SK-N-SH (cell line): ENCODE data around the gene UMODL1. TPM values are rescaled to one million over a fixed set of nuclear protein-coding genes. Genes with fewer than 3 reads are reported as not detected.

ENCODE experiments used
- CTCF ChIA-PET: fragments of 300-600, 350-600 bp; formaldehyde crosslinking; extraction: SDS; loops from one replicate; lab custom pipeline; 2021; lab: Yijun Ruan, JAX
- POLR2A ChIA-PET: fragments of 350-600 bp; sonication (Branson Sonifier 250); formaldehyde crosslinking; extraction: SDS; loops from one replicate; lab custom pipeline; 2020; ENCODE audit warnings: antibody characterized with exemption, inconsistent platforms; lab: Yijun Ruan, JAX
- DNase-seq: peaks from one replicate; pipeline ENCODE4 v3.0.0; 2012
- H2AFZ ChIP-seq: fragments of 200-600 bp; sonication (generic); 2 replicates; pipeline ENCODE4 v1.8.1; 2016; ENCODE audit warnings: antibody characterized with exemption, mild to moderate bottlenecking, low read depth
- H3F3A ChIP-seq: fragments of 200-600 bp; sonication (generic); replicated peaks from 2 replicates; pipeline ENCODE3; 2016; ENCODE audit warnings: antibody characterized with exemption, mild to moderate bottlenecking; ENCODE audit not compliant: insufficient read depth
- H3K27ac ChIP-seq, 2 experiments: fragments of 200-500 bp in 1 of 2; fragments of 200-600 bp in 1 of 2; sonication (Bioruptor generic) in 1 of 2; sonication (generic), shearing (Covaris generic) in 1 of 2; 2 replicates each; pipeline versions ENCODE4 v1.5.1 to v1.6.1; 2014 to 2016; ENCODE audit warnings: low read depth in 2 of 2, inconsistent platforms in 1 of 2, low read length in 1 of 2, mild to moderate bottlenecking in 1 of 2, mixed read lengths in 1 of 2
- H3K27me3 ChIP-seq: fragments of 200-600 bp; sonication (generic), shearing (Covaris generic); 2 replicates; pipeline ENCODE4 v1.6.1; 2016; ENCODE audit warnings: mixed run types; ENCODE audit not compliant: insufficient read depth
- H3K36me3 ChIP-seq, 2 experiments: fragments of 200-500 bp in 1 of 2; fragments of 200-600 bp in 1 of 2; sonication (Bioruptor generic) in 1 of 2; sonication (generic) in 1 of 2; replicated peaks in 1 of 2; 2 replicates each; pipeline versions ENCODE3 to v1.5.1; 2014 to 2016; ENCODE audit warnings: low read length in 1 of 2, mild to moderate bottlenecking in 1 of 2; ENCODE audit not compliant: insufficient read depth in 2 of 2, control insufficient read depth in 1 of 2
- H3K4me1 ChIP-seq, 2 experiments: fragments of 200-500 bp in 1 of 2; fragments of 200-600 bp in 1 of 2; sonication (Bioruptor generic) in 1 of 2; sonication (generic), shearing (Covaris generic) in 1 of 2; 2 replicates each; pipeline versions ENCODE4 v1.5.1 to v1.6.1; 2014 to 2016; ENCODE audit warnings: low read depth in 1 of 2, low read length in 1 of 2, mixed run types in 1 of 2; ENCODE audit not compliant: insufficient read depth in 2 of 2, control insufficient read depth in 1 of 2
- H3K4me2 ChIP-seq: fragments of 200-600 bp; sonication (generic), shearing (Covaris generic); 2 replicates; pipeline ENCODE4 v1.6.1; 2017; ENCODE audit warnings: mixed run types
- H3K4me3 ChIP-seq, 2 experiments: fragments of 200-500 bp in 1 of 2; fragments of 200-600 bp in 1 of 2; sonication (Bioruptor generic) in 1 of 2; sonication (generic), shearing (Covaris generic) in 1 of 2; 2 replicates each; pipeline versions ENCODE4 v1.5.1 to v1.8.1; 2014 to 2016; ENCODE audit warnings: low read depth in 2 of 2, inconsistent platforms in 1 of 2, low read length in 1 of 2, mild to moderate bottlenecking in 1 of 2, mixed read lengths in 1 of 2, moderate library complexity in 1 of 2
- H3K79me2 ChIP-seq: fragments of 200-600 bp; sonication (generic); 2 replicates; pipeline ENCODE4 v1.8.1; 2017; ENCODE audit warnings: mild to moderate bottlenecking; ENCODE audit not compliant: insufficient read depth
- H3K9ac ChIP-seq: fragments of 200-600 bp; sonication (generic); 2 replicates; pipeline ENCODE4 v1.6.1; 2017; ENCODE audit warnings: mixed run types
- H3K9me2 ChIP-seq: fragments of 200-600 bp; sonication (generic); 2 replicates; pipeline ENCODE4 v1.6.1; 2017; ENCODE audit warnings: mixed run types
- H3K9me3 ChIP-seq: fragments of 200-600 bp; sonication (generic); 2 replicates; pipeline ENCODE4 v1.6.1; 2017; ENCODE audit warnings: mixed run types, mild to moderate bottlenecking, moderate library complexity
- H4K20me1 ChIP-seq: fragments of 200-600 bp; sonication (generic); 2 replicates; pipeline ENCODE4 v1.6.1; 2017; ENCODE audit warnings: mild to moderate bottlenecking, mixed run types; ENCODE audit not compliant: insufficient read depth
- CHD2 ChIP-seq: fragments of 150-350 bp; IDR thresholded peaks from 2 replicates; pipeline ENCODE4 v1.6.1; 2018; ENCODE audit warnings: low read length; ENCODE audit not compliant: partially characterized antibody
- FOSL2 ChIP-seq: IDR thresholded peaks from 2 replicates; pipeline ENCODE4 v1.4.0; 2012; ENCODE audit warnings: low read depth, mild to moderate bottlenecking, moderate library complexity, borderline replicate concordance
- GATA2 ChIP-seq: sonication (generic); formaldehyde crosslinking; IDR thresholded peaks from 2 replicates; pipeline ENCODE4 v1.5.0; 2020; ENCODE audit warnings: mild to moderate bottlenecking, missing genetic modification reagents
- IRF3 ChIP-seq: fragments of 150-350 bp; IDR thresholded peaks from 2 replicates; pipeline ENCODE4 v1.6.1; 2016; ENCODE audit warnings: mild to moderate bottlenecking, low read depth, low read length
- MEF2A ChIP-seq: IDR thresholded peaks from 2 replicates; pipeline ENCODE4 v1.4.0; 2012; ENCODE audit warnings: low read depth, borderline replicate concordance
- REST ChIP-seq: IDR thresholded peaks from 2 replicates; pipeline ENCODE4 v1.6.1; 2012; ENCODE audit warnings: mild to moderate bottlenecking, low read depth, low read length, moderate library complexity
- SMC3 ChIP-seq: IDR thresholded peaks from 2 replicates; pipeline ENCODE4 v1.6.1; 2012; ENCODE audit warnings: low read depth, low read length, improper control_type of control experiment
- TAF1 ChIP-seq: IDR thresholded peaks from 2 replicates; pipeline ENCODE4 v1.6.1; 2012; ENCODE audit warnings: low read depth, mild to moderate bottlenecking, low read length, moderate library complexity, borderline replicate concordance
- WGBS: methylation state at CpG from one replicate; pipeline ENCODE4 v1.1.6; 2017; ENCODE audit warnings: low lambda C conversion rate; 5-methylcytosine and 5-hydroxymethylcytosine counted together
- polyA plus RNA-seq, 3 experiments: library from polyadenylated mRNA; depleted of rRNA; stranded (reverse); fragments of >200 nt; gene quantifications; 2 replicates each; pipeline ENCODE4 v1.2.3, GENCODE V29; 2012

UMODL1 gene
- polyA plus RNA-seq, 1 of the 3 experiments (the other 2 are of a cell fraction) = not detected

GRCh38 chr21:42117229-42117966 lies 46.3 kb downstream of the UMODL1 start (continued):
- no peak for TF ChIP-seq REST

- Histone ChIP-seq H3K9me2 (no peaks in the 10 kb centered on the region), H3K9me3 (no peaks in the 10 kb centered on the region), H3K36me3 (no peaks in the 10 kb centered on the region), H3F3A (peaks cover 10% of the 10 kb centered on the region), H3K4me2 (no peak overlapping the region), H3K27ac (no peak overlapping the region), H3K79me2 (no peaks in the 10 kb centered on the region), H3K4me3 (no peak overlapping the region), H2AFZ (no peak overlapping the region), H3K27me3 (peaks cover 19% of the 10 kb centered on the region), H3K9ac (no peak overlapping the region), H4K20me1 (no peaks in the 10 kb centered on the region), H3K4me1 (peaks cover 0 to 23% of the 10 kb centered on the region in 2 experiments; a peak in 1 of 4 replicates)
- ChIA-PET CTCF (interaction anchor here (0.7 to 3.9 kb wide), 61 partner anchors 9 to 506 kb away, joined by 3 to 56 read pairs (median 4); partner anchors contain the start of gene PRDM15), POLR2A (no interaction called here)
- no peak for DNase-seq
- TF ChIP-seq CHD2 = no peak
- TF ChIP-seq MEF2A = no peak
- no peak for TF ChIP-seq FOSL2
- TF ChIP-seq SMC3 = no peak
- TF ChIP-seq GATA2 (CRISPR knock-in tag) = no peak
- TF ChIP-seq IRF3 = no peak
- no peak for TF ChIP-seq TAF1
- WGBS = 72% methylated on average over 9 of the region's 12 CpGs
These were observed 47.1 kb downstream of the UMODL1 start for GRCh38 chr21:42117967-42118780.
